NCI-H2227 (cell line): ENCODE results near the gene DNAH10.

Experiments used
- DNase-seq: peaks from one replicate; lab custom pipeline; 2025; ENCODE audit not compliant: unreplicated experiment; lab: John Stamatoyannopoulos, UW

The DNAH10 gene

DNA sequence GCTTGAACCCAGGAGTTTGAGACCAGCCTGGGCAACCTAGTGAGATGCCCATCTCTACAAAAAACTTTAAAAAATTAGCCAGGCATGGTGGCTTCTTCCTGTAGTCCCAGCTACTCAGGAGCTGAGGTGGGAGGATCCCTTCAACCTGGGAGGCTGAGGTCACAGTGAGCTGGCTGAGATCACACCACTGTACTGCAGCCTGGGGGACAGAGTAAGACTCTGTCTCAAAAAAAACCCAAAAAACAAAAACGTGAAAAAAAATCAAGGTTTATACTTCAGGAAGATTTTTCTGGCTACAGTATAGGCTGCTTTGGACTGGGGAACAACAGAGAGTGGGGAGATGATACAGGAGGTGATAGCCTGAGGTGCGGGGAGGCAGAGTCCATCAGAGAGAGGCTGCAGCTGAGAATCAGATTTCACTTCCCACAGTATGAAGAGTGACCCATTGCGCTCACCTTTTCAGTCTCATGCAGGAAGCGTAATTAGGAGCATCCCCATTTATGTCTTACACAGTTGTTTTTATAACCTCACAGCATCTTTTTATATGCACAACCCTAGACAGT, 28.9 kb downstream of the DNAH10 start:
- DNase-seq: no peak

GRCh38 chr12:123794027-123794426, 31.9 kb downstream of the DNAH10 start:
- peak; percentile 26 for DNase-seq

DNA sequence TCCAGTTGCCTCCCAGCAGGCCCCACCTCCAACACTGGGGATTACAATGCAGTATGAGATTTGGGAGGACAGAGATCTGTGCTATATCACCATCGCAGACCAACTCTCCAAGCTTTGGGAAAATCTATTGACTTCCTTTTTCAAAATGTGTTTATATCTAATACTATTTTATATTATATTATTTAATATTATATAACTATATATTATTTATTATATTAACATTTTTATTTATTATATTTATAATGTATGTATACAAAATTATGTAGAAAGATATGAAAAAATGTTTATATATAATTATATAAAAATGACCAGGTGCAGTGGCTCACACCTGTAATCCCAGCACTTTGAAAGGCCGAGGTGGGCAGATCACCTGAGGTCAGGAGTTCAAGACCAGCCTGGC, 36.4 kb downstream of the DNAH10 start:
- DNase-seq: no peak

- DNase-seq: no peak
These were observed 37.1 kb downstream of the DNAH10 start for GRCh38 chr12:123799227-123799626.

DNA sequence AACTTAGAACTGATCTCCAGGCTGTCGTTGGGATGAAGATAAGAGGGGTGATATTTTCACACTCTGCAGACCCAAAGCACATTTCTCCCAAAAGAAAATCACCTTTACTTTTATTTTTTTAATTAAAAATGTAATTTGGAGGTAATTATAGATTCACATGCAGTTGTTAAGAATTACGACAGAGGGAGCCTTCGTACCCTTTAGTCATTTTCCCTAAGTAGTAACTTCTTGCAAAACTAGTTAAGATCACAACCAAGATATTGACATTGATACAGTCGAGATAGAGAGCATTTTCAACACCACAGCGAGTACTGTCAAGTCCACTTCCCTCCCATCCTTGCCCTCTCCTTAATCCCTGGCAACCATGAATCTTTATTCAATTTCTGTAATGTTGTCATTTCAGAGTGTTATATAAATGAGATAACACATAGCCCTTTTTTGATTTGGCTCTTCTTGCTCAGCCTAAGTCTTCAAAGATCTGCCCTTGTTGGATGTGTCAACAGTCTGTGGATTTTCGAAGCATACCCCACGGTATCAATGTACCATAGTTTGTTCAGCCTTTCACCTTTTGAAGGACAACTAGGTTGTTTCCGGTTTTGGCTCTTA, 39.6 kb downstream of the DNAH10 start:
- DNase-seq: no peak

DNA sequence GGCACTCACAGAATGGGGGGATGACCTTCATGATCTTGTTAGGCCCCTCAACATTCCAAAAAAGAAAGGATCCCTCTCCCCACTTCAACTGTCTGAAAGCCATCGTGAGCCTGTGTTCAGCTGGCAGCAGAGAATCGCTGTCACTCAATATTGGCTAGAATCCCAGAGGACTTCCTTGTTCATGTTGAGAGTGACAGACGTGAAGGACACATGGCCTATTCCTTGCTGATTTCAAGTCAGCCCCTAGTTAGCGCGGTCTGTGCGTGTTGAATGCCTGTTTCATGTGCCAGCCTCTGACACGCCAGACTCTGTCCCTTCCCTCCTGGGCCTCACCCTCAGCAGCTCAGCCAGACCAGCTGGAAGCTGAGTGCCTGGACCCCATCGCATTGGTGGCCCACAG, 43.1 kb downstream of the DNAH10 start:
- DNase-seq: no peak

DNA sequence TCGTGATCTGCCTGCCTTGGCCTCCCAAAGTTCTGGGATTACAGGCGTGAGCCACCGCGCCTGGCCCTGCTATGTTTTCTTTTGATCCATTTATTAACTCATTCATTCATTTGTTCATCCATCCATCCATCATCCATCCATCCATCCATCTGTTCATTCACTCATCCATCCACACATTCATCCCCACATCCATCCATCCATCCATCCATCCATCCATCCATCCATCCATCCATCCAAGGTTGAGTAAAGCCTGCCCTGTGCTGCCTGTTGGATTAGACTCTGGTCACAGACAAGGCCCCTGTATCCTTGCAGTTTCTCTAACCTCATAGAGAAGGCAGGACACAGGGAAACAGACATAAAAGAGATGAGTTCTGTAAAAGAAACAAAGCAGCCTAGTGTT, 44.9 kb downstream of the DNAH10 start:
- DNase-seq: no peak

- no peak for DNase-seq
These were observed 45.6 kb downstream of the DNAH10 start for GRCh38 chr12:123807670-123808069.

GRCh38 chr12:123808167-123808566, 46.1 kb downstream of the DNAH10 start:
- DNase-seq: no peak

DNA sequence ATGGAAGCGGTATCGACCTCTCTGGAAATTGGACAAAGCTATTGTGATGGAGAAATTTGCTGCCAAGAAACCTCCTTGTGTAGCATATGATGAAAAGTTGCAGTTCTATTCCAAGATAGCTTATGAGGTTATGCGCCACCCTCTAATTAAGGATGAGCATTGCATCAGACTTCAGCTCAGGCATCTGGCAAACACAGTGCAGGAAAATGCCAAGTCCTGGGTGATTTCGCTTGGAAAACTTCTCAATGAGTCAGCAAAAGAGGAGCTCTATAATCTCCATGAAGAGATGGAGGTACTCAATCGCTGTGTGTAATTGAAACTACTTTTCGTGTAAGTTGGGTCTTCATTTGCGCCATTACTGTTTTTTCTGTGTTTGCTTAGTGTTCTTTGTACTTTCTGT, 51.2 kb downstream of the DNAH10 start:
- no peak for DNase-seq

GRCh38 chr12:123815968-123816367, 53.9 kb downstream of the DNAH10 start:
- no peak for DNase-seq

- DNase-seq: no peak
These were observed 54.9 kb downstream of the DNAH10 start for GRCh38 chr12:123816896-123817537.

DNA sequence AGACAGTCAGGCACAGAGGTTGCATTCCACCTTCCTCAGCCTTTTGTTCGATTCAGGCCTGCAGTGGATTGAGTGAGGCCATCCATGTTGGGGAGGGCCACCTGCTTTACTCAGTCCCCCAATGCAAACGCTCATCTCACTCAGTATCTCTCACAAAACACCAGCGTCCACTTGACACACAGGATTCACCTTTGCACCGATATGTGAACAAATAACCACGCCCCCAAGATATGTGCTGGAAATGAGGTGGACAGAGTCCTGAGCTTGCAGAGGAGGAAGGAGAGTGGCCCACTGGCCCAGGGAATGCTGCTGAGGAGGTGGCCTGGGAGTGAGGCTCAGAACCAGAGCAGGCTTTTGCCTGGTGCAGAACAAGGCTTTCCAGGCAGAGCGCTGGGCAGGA, 60.7 kb downstream of the DNAH10 start:
- no peak for DNase-seq

DNA sequence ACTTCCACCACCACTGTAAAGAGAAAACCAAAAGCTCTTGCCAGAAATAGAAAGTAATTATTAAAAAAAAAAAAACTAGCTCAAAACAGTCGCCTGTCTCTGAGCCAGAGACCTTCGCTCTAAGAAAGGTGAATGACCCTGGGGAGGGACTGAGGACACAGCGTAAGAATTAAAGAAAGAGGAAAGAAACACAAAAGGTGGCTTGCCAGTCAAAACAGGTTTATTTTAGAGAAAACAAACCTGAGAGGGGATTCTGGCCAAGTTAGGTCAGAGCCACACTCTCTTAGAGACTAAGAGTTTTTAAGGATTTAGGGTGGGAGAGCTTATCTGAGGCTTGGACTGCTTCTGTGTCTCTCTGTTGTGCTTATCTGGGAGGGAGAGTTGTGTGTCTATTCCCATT, 66.0 kb downstream of the DNAH10 start:
- DNase-seq: no peak

GRCh38 chr12:123828854-123829547, 66.9 kb downstream of the DNAH10 start:
- DNase-seq: no peak

DNA sequence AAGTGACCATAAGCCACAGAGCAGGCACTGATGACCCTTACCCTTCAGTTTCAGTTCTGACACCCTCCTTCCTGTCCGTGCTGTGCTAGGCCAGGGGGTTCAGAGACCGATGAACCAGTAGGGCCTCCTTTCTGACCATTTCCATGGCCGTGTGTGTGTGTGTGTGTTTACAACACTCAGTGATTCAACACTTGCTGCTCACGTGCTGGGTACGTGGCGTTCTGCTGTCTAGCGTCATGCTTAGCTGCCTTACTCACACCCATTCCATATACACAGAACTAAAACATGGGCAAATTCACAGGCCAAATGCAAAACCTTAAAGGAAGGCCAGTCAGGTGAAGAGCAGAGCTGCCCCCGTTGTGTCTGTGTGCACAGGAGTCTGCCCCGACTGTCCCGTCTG, 67.5 kb downstream of the DNAH10 start:
- DNase-seq: no peak

GRCh38 chr12:123830675-123831074, 68.6 kb downstream of the DNAH10 start:
- DNase-seq: no peak

DNA sequence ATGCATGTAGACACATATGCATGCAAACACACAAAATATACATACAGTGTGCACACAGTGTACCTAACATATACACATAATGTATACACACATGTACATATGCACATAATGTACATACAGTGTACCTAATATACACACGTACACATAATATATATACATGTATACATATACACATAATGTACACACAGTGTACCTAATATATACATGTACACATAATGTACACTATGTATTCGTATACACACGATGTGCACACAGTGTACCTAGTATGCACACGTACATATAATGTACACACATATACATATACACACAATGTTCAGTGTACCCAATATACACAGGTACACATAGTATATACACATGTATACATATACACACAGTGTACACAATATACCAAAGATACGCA, 70.0 kb downstream of the DNAH10 start:
- DNase-seq: no peak

DNA sequence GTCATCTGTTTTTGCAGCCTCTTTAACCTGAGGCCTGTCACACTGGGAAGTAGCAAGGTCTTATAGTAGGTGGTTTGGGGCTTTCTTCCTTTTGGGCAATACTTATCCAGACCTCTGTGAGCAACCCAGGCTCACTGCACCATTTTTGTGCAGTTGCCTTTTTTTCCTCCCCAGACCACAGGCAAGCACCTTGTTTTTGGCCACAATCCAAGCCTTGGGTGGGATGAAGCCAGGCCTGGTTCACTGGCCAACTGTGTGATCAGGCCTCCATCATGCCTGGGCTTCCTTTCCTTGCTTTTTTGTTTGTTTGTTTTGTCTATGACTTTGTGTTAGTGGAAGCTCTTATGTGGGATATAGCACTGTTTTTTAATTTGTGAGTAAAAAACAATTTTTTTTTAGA, 71.7 kb downstream of the DNAH10 start:
- DNase-seq: no peak

DNA sequence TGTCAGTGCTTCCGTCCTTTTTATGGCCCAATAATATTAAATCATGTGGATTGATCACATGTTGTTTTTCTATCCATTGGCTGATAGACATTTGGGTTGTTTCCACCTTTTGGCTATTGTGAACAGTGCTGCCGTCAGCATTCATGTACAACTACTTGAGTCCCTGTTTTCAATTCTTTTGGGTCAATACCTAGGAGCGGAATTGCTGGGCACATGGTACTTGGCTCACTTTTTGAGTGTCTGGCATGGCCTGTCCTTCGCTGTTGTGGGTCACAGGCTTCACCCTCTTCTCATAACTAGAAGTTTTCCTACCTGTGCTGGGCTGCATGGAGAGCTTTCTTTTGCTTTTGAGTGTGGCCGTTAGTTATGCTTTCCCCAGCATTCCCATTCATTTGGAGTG, 72.7 kb downstream of the DNAH10 start:
- no peak for DNase-seq

GRCh38 chr12:123836292-123836691, 74.2 kb downstream of the DNAH10 start:
- no peak for DNase-seq

- DNase-seq: no peak
These were observed 77.7 kb downstream of the DNAH10 start for GRCh38 chr12:123839826-123840225.
